Measurements from ENCODE around the gene ULK3. TPM values are rescaled to one million over a fixed set of nuclear protein-coding genes. Genes with fewer than 3 reads are reported as not detected.

The ULK3 gene
- total RNA-seq, 1 donor from 2014 or later = 75.9 TPM

GRCh38 chr15:74808840-74809229 lies 34.1 kb downstream of the ULK3 start:
- Histone ChIP-seq H3K27me3 (no peaks in the 10 kb centered on the region), H3K4me3 (no peak overlapping the region), H3K36me3 (no peaks in the 10 kb centered on the region), H3K4me1 (peaks cover 10% of the 10 kb centered on the region), H3K27ac (no peak overlapping the region), H3K9me3 (no peaks in the 10 kb centered on the region)
- no peak for TF ChIP-seq POLR2A (IDR thresholded peaks at IDR 0.05)
- TF ChIP-seq, protein P1, sequence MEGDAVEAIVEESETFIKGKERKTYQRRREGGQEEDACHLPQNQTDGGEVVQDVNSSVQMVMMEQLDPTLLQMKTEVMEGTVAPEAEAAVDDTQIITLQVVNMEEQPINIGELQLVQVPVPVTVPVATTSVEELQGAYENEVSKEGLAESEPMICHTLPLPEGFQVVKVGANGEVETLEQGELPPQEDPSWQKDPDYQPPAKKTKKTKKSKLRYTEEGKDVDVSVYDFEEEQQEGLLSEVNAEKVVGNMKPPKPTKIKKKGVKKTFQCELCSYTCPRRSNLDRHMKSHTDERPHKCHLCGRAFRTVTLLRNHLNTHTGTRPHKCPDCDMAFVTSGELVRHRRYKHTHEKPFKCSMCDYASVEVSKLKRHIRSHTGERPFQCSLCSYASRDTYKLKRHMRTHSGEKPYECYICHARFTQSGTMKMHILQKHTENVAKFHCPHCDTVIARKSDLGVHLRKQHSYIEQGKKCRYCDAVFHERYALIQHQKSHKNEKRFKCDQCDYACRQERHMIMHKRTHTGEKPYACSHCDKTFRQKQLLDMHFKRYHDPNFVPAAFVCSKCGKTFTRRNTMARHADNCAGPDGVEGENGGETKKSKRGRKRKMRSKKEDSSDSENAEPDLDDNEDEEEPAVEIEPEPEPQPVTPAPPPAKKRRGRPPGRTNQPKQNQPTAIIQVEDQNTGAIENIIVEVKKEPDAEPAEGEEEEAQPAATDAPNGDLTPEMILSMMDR (IDR thresholded peaks at IDR 0.05) = no peak
- TF ChIP-seq POLR2AphosphoS5 (IDR thresholded peaks at IDR 0.05; ENCODE audit: insufficient read depth in 1 of 2, low read depth in 1 of 2) = no peak
- intact Hi-C loops (cut with DNase I) = no loop called here
- DNase-seq (ENCODE audit: extremely low spot score in 2 of 2) = no peak

- peaks cover 10% of the 10 kb centered on the region for H3K4me1 ChIP-seq
- H3K27me3 ChIP-seq = no peaks in the 10 kb centered on the region
- intact Hi-C loops (cut with DNase I) = no loop called here
- no peaks in the 10 kb centered on the region for H3K9me3 ChIP-seq
- peaks cover 0 to 2% of the 10 kb centered on the region in 2 donors for H3K36me3 ChIP-seq
- no peak for DNase-seq (ENCODE audit: extremely low spot score in 2 of 2)
- TF ChIP-seq POLR2A (IDR thresholded peaks at IDR 0.05) (no peak), POLR2AphosphoS5 (IDR thresholded peaks at IDR 0.05; ENCODE audit: insufficient read depth in 1 of 2, low read depth in 1 of 2) (no peak)
- TF ChIP-seq, protein P1 (IDR thresholded peaks at IDR 0.05) = no peak
- H3K27ac ChIP-seq = no peak overlapping the region
- H3K4me3 ChIP-seq = no peak overlapping the region
Measured at GRCh38 chr15:74808078-74808839, 34.7 kb downstream of the ULK3 start.

DNA sequence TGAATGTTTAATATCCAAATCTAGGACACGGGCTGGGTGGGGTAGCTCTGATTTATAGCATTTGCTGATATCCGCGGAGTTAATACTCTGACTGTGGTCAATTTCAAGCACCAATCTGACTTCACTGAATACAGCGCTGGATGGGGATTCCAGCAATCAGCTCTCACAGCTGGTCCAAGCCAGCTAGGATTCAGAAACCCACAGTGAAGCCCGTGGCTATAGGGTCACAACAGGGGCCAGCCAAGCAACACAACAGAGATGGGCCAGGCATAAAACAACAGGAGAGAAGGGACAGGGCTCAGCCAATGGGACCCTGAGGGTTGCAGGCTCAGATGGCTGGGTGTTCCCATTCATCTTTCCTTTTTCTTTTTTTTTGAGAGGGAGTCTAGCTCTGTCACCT lies 35.7 kb downstream of the ULK3 start:
- Histone ChIP-seq H3K27ac (no peak overlapping the region), H3K4me1 (peaks cover 10% of the 10 kb centered on the region), H3K4me3 (no peak overlapping the region), H3K36me3 (peaks cover 0 to 12% of the 10 kb centered on the region in 2 donors), H3K27me3 (no peaks in the 10 kb centered on the region), H3K9me3 (no peaks in the 10 kb centered on the region)
- DNase-seq (ENCODE audit: extremely low spot score in 2 of 2) = no peak
- intact Hi-C loops (cut with DNase I) = no loop called here
- TF ChIP-seq, protein P1 (IDR thresholded peaks at IDR 0.05) = no peak
- TF ChIP-seq POLR2A (IDR thresholded peaks at IDR 0.05) = no peak
- no peak for TF ChIP-seq POLR2AphosphoS5 (IDR thresholded peaks at IDR 0.05; ENCODE audit: insufficient read depth in 1 of 2, low read depth in 1 of 2)

DNA sequence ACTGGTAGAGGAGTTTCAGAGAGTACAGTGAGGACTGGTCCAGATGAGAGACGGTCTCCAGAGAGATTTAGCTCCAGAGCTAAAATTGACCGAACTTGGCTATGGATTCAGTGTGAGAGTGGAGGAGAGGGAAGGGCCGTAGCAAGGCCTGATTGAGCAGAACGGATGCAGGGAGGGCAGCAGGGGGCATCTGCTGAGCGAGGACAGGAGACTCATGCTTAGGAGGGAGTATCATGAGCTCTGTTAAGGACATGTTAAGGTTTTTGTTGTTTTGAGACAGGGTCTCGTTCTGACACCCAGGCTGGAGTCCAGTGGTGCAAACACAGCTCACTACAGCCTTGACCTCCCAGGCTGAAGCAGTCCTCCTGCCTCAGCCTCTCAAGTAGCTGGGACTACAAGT lies 38.0 kb downstream of the ULK3 start:
- peaks cover 16% of the 10 kb centered on the region for H3K4me1 ChIP-seq
- peaks cover 0 to 32% of the 10 kb centered on the region in 2 donors for H3K36me3 ChIP-seq
- no peaks in the 10 kb centered on the region for H3K9me3 ChIP-seq
- H3K27me3 ChIP-seq = no peaks in the 10 kb centered on the region
- no peak for DNase-seq (ENCODE audit: extremely low spot score in 2 of 2)
- intact Hi-C loops (cut with DNase I) = no loop called here
- H3K4me3 ChIP-seq = no peak overlapping the region
- no peak overlapping the region for H3K27ac ChIP-seq
- TF ChIP-seq POLR2AphosphoS5 (IDR thresholded peaks at IDR 0.05; ENCODE audit: insufficient read depth in 1 of 2, low read depth in 1 of 2) = no peak
- TF ChIP-seq, protein P1 (IDR thresholded peaks at IDR 0.05) = no peak
- TF ChIP-seq POLR2A (IDR thresholded peaks at IDR 0.05) = no peak

GRCh38 chr15:74802862-74803447 lies 40.0 kb downstream of the ULK3 start:
- no peaks in the 10 kb centered on the region for H3K27me3 ChIP-seq
- no peak for TF ChIP-seq POLR2AphosphoS5 (IDR thresholded peaks at IDR 0.05; ENCODE audit: insufficient read depth in 1 of 2, low read depth in 1 of 2)
- TF ChIP-seq, protein P1 (IDR thresholded peaks at IDR 0.05) = no peak
- TF ChIP-seq POLR2A (IDR thresholded peaks at IDR 0.05) = no peak

More at GRCh38 chr15:74802862-74803447, 40.0 kb downstream of the ULK3 start:
- Histone ChIP-seq H3K36me3 (peaks cover 0 to 42% of the 10 kb centered on the region in 2 donors), H3K9me3 (no peaks in the 10 kb centered on the region), H3K4me1 (peaks cover 26% of the 10 kb centered on the region), H3K4me3 (no peak overlapping the region), H3K27ac (no peak overlapping the region)
- no peak for DNase-seq (ENCODE audit: extremely low spot score in 2 of 2)
- intact Hi-C loops (cut with DNase I) = no loop called here

Data from vagina (tissue), 2 donors.